Activated T-helper 1 cell treated with anti-CD3 and anti-CD28 coated beads, Interleukin-2, amount 50 U/mL, for 16 hours (primary cell): ENCODE data around the gene SPDL1.

Source experiments
- DNase-seq, 2 donors: peaks; one replicate each; pipeline ENCODE4 v3.0.0-alpha.2; 2020; ENCODE audit warnings: low read depth in 1 of 2, low spot score in 1 of 2

The SPDL1 gene

GRCh38 chr5:169629847-169630548, 46.4 kb downstream of the SPDL1 start:
- DNase-seq: no peak

GRCh38 chr5:169631360-169631759, 47.8 kb downstream of the SPDL1 start:
- no peak for DNase-seq

GRCh38 chr5:169632946-169633345, 49.4 kb downstream of the SPDL1 start:
- DNase-seq: no peak

GRCh38 chr5:169634606-169635005, 51.0 kb downstream of the SPDL1 start:
- no peak for DNase-seq

- DNase-seq: no peak
These were observed 52.4 kb downstream of the SPDL1 start for GRCh38 chr5:169635936-169636335.

GRCh38 chr5:169636477-169637084, 53.0 kb downstream of the SPDL1 start:
- no peak for DNase-seq

- DNase-seq: peak; percentile 32 to 44
These were observed 53.5 kb downstream of the SPDL1 start, which contains the start of gene DOCK2 for GRCh38 chr5:169637085-169637548. TSS of gene DOCK2 (plus strand) at chr5:169637275. CDS start at chr5:169637327, 52 bp downstream.

GRCh38 chr5:169637549-169638121, 54.1 kb downstream of the SPDL1 start:
- DNase-seq: peak; percentile 47 to 56

- no peak for DNase-seq
These were observed 57.7 kb downstream of the SPDL1 start for GRCh38 chr5:169641253-169641652.

GRCh38 chr5:169646856-169647255, 63.3 kb downstream of the SPDL1 start:
- no peak for DNase-seq

GRCh38 chr5:169647566-169647965, 64.0 kb downstream of the SPDL1 start:
- no peak for DNase-seq

GRCh38 chr5:169648725-169649310, 65.2 kb downstream of the SPDL1 start:
- DNase-seq: no peak

- DNase-seq: no peak
These were observed 65.9 kb downstream of the SPDL1 start for GRCh38 chr5:169649486-169649885.

- DNase-seq: no peak
These were observed 67.2 kb downstream of the SPDL1 start for GRCh38 chr5:169650701-169651331.

GRCh38 chr5:169651526-169651925, 68.0 kb downstream of the SPDL1 start:
- DNase-seq: no peak

GRCh38 chr5:169652057-169652456, 68.5 kb downstream of the SPDL1 start:
- no peak for DNase-seq

GRCh38 chr5:169653091-169653490, 69.5 kb downstream of the SPDL1 start:
- DNase-seq: no peak
